Panc1 (cell line): ENCODE measurements around the gene PPP2R3B. TPM values are rescaled to one million over a fixed set of nuclear protein-coding genes. Genes with fewer than 3 reads are reported as not detected.

ENCODE experiments used
- ATAC-seq: fragments of 200-7000 bp; cut with Tn5 transposase; 2 replicates; pipeline ENCODE4 v1.9.1; 2020; ENCODE audit warnings: mild to moderate bottlenecking, moderate library complexity
- BruUV-seq: library from RNA; stranded (reverse); fragments of 400-500 nt; replicated peaks from 2 replicates; lab custom pipeline; 2021; lab: Mats Ljungman, UMichigan
- CTCF ChIA-PET: fragments of 300-600 bp; sonication (Branson Sonifier 250); formaldehyde crosslinking; loops from one replicate; lab custom pipeline; 2022; ENCODE audit warnings: antibody characterized with exemption; lab: Charles Lee
- POLR2A ChIA-PET: fragments of 300-600 bp; sonication (Branson Sonifier 250); formaldehyde crosslinking; loops from one replicate; lab custom pipeline; 2022; ENCODE audit warnings: antibody characterized with exemption; lab: Charles Lee
- DNase-seq: peaks from one replicate; pipeline ENCODE4 v3.0.0-alpha.2; 2010; ENCODE audit warnings: low read depth, low spot score
- H3K27ac ChIP-seq: 2 replicates; pipeline ENCODE4 v1.5.1; 2011; ENCODE audit warnings: mild to moderate bottlenecking, low read length, inconsistent platforms
- H3K27me3 ChIP-seq: fragments of 200-500 bp; sonication (Bioruptor generic); 2 replicates; pipeline ENCODE4 v1.6.0; 2014; ENCODE audit warnings: low read length, inconsistent platforms; ENCODE audit not compliant: control insufficient read depth, insufficient read depth
- H3K36me3 ChIP-seq: fragments of 200-500 bp; sonication (Bioruptor generic); 2 replicates; pipeline ENCODE4 v1.5.1; 2014; ENCODE audit warnings: inconsistent platforms, mild to moderate bottlenecking, low read length, moderate library complexity; ENCODE audit not compliant: control insufficient read depth, insufficient read depth
- H3K4me1 ChIP-seq: 2 replicates; pipeline ENCODE4 v1.5.1; 2011; ENCODE audit warnings: inconsistent platforms, mild to moderate bottlenecking, low read length, moderate library complexity; ENCODE audit not compliant: control insufficient read depth, insufficient read depth
- H3K4me3 ChIP-seq, 2 experiments: 2 replicates each; pipeline ENCODE4 v1.5.1; 2011 to 2012; ENCODE audit warnings: low read depth in 2 of 2, low read length in 2 of 2, mild to moderate bottlenecking in 2 of 2, inconsistent platforms in 1 of 2, moderate library complexity in 1 of 2
- H3K9me3 ChIP-seq: fragments of 200-500 bp; sonication (Bioruptor generic); 2 replicates; pipeline ENCODE4 v1.5.1; 2014; ENCODE audit warnings: low read depth, mild to moderate bottlenecking, inconsistent platforms, low read length, moderate library complexity; ENCODE audit not compliant: control insufficient read depth, insufficient read depth
- POLR2AphosphoS5 ChIP-seq: IDR thresholded peaks from 2 replicates; pipeline ENCODE4 v1.6.1; 2012; ENCODE audit warnings: mild to moderate bottlenecking, low read depth, low read length, moderate library complexity
- SIN3A ChIP-seq: IDR thresholded peaks from 2 replicates; pipeline ENCODE4 v1.6.1; 2012; ENCODE audit warnings: low read depth, mild to moderate bottlenecking, low read length, moderate library complexity, borderline replicate concordance; ENCODE audit not compliant: insufficient read depth
- TCF7L2 ChIP-seq: IDR thresholded peaks from 2 replicates; pipeline ENCODE4 v1.6.1; 2011; ENCODE audit warnings: mild to moderate bottlenecking, low read depth, low read length, inconsistent platforms
- in situ Hi-C: cut with HindIII; loops from 2 replicates; pipeline ENCODE4 v1.10.0; 2016; ENCODE audit warnings: low sequenced_read_pairs, low pct_unique_long_range_greater_than_20kb
- intact Hi-C: fragments of 100-400 bp; cut with micrococcal nuclease; formaldehyde crosslinking; loops from one replicate; pipeline ENCODE4 v1.10.0; 2022; ENCODE audit not compliant: unreplicated experiment
- total RNA-seq: library from RNA; stranded (reverse); gene quantifications from one replicate; pipeline ENCODE4 v1.2.1, GENCODE V29; 2021; ENCODE audit not compliant: unreplicated experiment
- TF ChIP-seq, protein P1 (sequence below), 2 experiments: IDR thresholded peaks; 2 replicates each; pipeline ENCODE4 v1.6.1; 2011 to 2012; ENCODE audit warnings: low read depth in 2 of 2, control low read depth in 1 of 2, low read length in 1 of 2, mild to moderate bottlenecking in 1 of 2, moderate library complexity in 1 of 2; ENCODE audit not compliant: insufficient read depth in 1 of 2
- TF ChIP-seq, protein P2 (sequence below): fragments of 450-650 bp; IDR thresholded peaks from 2 replicates; pipeline ENCODE4 v1.5.1; 2017; ENCODE audit warnings: mild to moderate bottlenecking

Gene PPP2R3B
- total RNA-seq, 1 experiment from 2014 or later = 19.2 TPM

DNA sequence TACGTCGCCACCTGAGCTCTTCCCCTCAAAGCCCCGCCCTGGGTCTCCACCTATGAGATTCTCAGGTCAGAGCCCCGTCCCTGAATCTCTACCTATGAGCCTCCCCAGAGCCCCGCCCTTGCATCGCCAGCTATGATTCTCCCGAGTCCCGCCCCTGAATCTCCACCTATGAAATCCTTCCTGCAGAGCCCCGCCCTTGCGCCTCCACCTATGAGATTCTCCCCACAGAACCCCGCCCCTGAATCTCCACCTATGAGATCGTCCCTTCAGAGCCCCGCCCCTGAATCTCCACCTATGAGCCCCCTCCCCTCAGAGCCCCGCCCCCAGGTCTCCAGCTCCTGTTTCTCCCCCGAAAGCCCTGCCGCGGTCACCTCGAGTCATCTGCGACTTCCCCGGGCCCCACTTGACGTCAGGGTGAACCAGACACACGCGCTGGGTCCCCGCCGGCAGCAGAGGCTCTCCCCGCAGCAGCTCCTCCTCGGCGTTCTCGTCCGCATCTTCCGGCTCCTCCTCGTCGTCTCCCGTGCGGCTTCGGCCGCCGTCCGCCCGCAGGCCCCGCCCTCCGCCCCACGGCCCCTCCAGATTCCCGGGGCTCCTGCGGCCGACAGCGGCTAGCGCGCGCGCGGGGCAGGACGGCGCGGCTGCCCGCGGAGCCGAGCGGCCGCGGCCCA is 68.5 kb downstream of the PPP2R3B start:
- intact Hi-C loops = no loop called here
- no peak for TF ChIP-seq TCF7L2
- no peak; the same call in 1 of the 2 replicates for TF ChIP-seq POLR2AphosphoS5
- TF ChIP-seq, protein P1, sequence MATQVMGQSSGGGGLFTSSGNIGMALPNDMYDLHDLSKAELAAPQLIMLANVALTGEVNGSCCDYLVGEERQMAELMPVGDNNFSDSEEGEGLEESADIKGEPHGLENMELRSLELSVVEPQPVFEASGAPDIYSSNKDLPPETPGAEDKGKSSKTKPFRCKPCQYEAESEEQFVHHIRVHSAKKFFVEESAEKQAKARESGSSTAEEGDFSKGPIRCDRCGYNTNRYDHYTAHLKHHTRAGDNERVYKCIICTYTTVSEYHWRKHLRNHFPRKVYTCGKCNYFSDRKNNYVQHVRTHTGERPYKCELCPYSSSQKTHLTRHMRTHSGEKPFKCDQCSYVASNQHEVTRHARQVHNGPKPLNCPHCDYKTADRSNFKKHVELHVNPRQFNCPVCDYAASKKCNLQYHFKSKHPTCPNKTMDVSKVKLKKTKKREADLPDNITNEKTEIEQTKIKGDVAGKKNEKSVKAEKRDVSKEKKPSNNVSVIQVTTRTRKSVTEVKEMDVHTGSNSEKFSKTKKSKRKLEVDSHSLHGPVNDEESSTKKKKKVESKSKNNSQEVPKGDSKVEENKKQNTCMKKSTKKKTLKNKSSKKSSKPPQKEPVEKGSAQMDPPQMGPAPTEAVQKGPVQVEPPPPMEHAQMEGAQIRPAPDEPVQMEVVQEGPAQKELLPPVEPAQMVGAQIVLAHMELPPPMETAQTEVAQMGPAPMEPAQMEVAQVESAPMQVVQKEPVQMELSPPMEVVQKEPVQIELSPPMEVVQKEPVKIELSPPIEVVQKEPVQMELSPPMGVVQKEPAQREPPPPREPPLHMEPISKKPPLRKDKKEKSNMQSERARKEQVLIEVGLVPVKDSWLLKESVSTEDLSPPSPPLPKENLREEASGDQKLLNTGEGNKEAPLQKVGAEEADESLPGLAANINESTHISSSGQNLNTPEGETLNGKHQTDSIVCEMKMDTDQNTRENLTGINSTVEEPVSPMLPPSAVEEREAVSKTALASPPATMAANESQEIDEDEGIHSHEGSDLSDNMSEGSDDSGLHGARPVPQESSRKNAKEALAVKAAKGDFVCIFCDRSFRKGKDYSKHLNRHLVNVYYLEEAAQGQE (IDR thresholded peaks at IDR 0.05; ENCODE audit: insufficient read depth in 1 of 2, low read depth in 2 of 2, low read length in 1 of 2) = no peak
- TF ChIP-seq, protein P2, sequence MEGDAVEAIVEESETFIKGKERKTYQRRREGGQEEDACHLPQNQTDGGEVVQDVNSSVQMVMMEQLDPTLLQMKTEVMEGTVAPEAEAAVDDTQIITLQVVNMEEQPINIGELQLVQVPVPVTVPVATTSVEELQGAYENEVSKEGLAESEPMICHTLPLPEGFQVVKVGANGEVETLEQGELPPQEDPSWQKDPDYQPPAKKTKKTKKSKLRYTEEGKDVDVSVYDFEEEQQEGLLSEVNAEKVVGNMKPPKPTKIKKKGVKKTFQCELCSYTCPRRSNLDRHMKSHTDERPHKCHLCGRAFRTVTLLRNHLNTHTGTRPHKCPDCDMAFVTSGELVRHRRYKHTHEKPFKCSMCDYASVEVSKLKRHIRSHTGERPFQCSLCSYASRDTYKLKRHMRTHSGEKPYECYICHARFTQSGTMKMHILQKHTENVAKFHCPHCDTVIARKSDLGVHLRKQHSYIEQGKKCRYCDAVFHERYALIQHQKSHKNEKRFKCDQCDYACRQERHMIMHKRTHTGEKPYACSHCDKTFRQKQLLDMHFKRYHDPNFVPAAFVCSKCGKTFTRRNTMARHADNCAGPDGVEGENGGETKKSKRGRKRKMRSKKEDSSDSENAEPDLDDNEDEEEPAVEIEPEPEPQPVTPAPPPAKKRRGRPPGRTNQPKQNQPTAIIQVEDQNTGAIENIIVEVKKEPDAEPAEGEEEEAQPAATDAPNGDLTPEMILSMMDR = no peak
- no peak for TF ChIP-seq SIN3A
- Histone ChIP-seq H3K4me1 (no peaks in the 10 kb centered on the region), H3K27me3 (no peaks in the 10 kb centered on the region), H3K27ac (no peak overlapping the region), H3K36me3 (no peaks in the 10 kb centered on the region; the same call in 1 of the 2 replicates), H3K9me3 (no peaks in the 10 kb centered on the region), H3K4me3 (peak overlapping the region; percentile 42 to 49)
- BruUV-seq = no TSS peak
- in situ Hi-C loops = no loop called here
- CTCF ChIA-PET = no interaction called here
- POLR2A ChIA-PET = no interaction called here
- ATAC-seq (peak; percentile 74), DNase-seq (peak; percentile 48)

GRCh38 chrX:317424-318067 is 69.2 kb downstream of the PPP2R3B start:
- BruUV-seq = no TSS peak
- Histone ChIP-seq H3K36me3 (no peaks in the 10 kb centered on the region; the same call in 1 of the 2 replicates), H3K9me3 (no peaks in the 10 kb centered on the region), H3K4me1 (no peaks in the 10 kb centered on the region), H3K27me3 (no peaks in the 10 kb centered on the region), H3K27ac (no peak overlapping the region), H3K4me3 (peak overlapping the region; percentile 20 to 49; a peak in 3 of 4 replicates)
- POLR2A ChIA-PET = no interaction called here
- in situ Hi-C loops (no loop called here), intact Hi-C loops (no loop called here)
- ATAC-seq (no peak; the same call in 1 of the 2 replicates), DNase-seq (peak; percentile 8)
- CTCF ChIA-PET = no interaction called here
- TF ChIP-seq, protein P1 (IDR thresholded peaks at IDR 0.05; ENCODE audit: insufficient read depth in 1 of 2, low read depth in 2 of 2, low read length in 1 of 2) = no peak
- TF ChIP-seq TCF7L2 (no peak), POLR2AphosphoS5 (no peak), SIN3A (no peak)
- TF ChIP-seq, protein P2 = no peak
